ENCODE data around the gene SAE1. TPM values are rescaled to one million over a fixed set of nuclear protein-coding genes. Genes with fewer than 3 reads are reported as not detected.

The SAE1 gene
- total and polyA plus RNA-seq, 2 donors from 2014 or later, result 39.5 to 49.4 TPM

- DNase-seq (peak; percentile 31 to 89 (median 64)), FAIRE-seq (no peak)
- Histone ChIP-seq H3K9ac (ENCODE audit: low read length in 3 of 3) (no peak overlapping the region), H3K4me1 (ENCODE audit: control insufficient read depth in 2 of 3, insufficient read depth in 2 of 3, low read depth in 1 of 3, low read length in 3 of 3) (peaks cover 8 to 16% (median 15%) of the 10 kb centered on the region in 3 donors), H3K27ac (ENCODE audit: low read depth in 2 of 2, low read length in 2 of 2) (no peak overlapping the region), H3K9me3 (ENCODE audit: control insufficient read depth in 2 of 3, insufficient read depth in 1 of 3, low read length in 3 of 3) (no peaks in the 10 kb centered on the region), H3K4me3 (ENCODE audit: low read length in 3 of 3) (no peak overlapping the region), H3K36me3 (ENCODE audit: control insufficient read depth in 2 of 3, insufficient read depth in 3 of 3, low read length in 3 of 3) (peaks cover 5 to 27% (median 11%) of the 10 kb centered on the region in 3 donors), H3K27me3 (ENCODE audit: control insufficient read depth, insufficient read depth, low read length) (no peaks in the 10 kb centered on the region)
- TF ChIP-seq, protein P1, sequence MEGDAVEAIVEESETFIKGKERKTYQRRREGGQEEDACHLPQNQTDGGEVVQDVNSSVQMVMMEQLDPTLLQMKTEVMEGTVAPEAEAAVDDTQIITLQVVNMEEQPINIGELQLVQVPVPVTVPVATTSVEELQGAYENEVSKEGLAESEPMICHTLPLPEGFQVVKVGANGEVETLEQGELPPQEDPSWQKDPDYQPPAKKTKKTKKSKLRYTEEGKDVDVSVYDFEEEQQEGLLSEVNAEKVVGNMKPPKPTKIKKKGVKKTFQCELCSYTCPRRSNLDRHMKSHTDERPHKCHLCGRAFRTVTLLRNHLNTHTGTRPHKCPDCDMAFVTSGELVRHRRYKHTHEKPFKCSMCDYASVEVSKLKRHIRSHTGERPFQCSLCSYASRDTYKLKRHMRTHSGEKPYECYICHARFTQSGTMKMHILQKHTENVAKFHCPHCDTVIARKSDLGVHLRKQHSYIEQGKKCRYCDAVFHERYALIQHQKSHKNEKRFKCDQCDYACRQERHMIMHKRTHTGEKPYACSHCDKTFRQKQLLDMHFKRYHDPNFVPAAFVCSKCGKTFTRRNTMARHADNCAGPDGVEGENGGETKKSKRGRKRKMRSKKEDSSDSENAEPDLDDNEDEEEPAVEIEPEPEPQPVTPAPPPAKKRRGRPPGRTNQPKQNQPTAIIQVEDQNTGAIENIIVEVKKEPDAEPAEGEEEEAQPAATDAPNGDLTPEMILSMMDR (IDR thresholded peaks at IDR 0.05; ENCODE audit: borderline replicate concordance, extremely low read depth, insufficient read depth), result no peak
- intact Hi-C loops (cut with DNase I), result loop anchor here (10.0 kb wide), 1 partner anchor 80 kb away; the partner anchor contains the start of gene BBC3
Observed at GRCh38 chr19:47155148-47155547, 24.5 kb downstream of the SAE1 start.

GRCh38 chr19:47156861-47157430 lies 26.3 kb downstream of the SAE1 start:
- TF ChIP-seq, protein P1 (IDR thresholded peaks at IDR 0.05; ENCODE audit: borderline replicate concordance, extremely low read depth, insufficient read depth), result no peak
- H3K9ac ChIP-seq (ENCODE audit: low read length in 3 of 3), result no peak overlapping the region
- no peaks in the 10 kb centered on the region for H3K9me3 ChIP-seq (ENCODE audit: control insufficient read depth in 2 of 3, insufficient read depth in 1 of 3, low read length in 3 of 3)
- no peaks in the 10 kb centered on the region for H3K27me3 ChIP-seq (ENCODE audit: control insufficient read depth, insufficient read depth, low read length)
- DNase-seq, result peak in 2 of 5 donors; percentile 16 to 59
- H3K4me3 ChIP-seq (ENCODE audit: low read length in 3 of 3), result no peak overlapping the region
- intact Hi-C loops (cut with DNase I), result loop anchor here (10.0 kb wide), 1 partner anchor 78 kb away; the partner anchor contains the start of gene BBC3
- FAIRE-seq, result no peak
- H3K36me3 ChIP-seq (ENCODE audit: control insufficient read depth in 2 of 3, insufficient read depth in 3 of 3, low read length in 3 of 3), result peaks cover 5 to 20% (median 10%) of the 10 kb centered on the region in 3 donors
- peaks cover 8 to 16% (median 15%) of the 10 kb centered on the region in 3 donors for H3K4me1 ChIP-seq (ENCODE audit: control insufficient read depth in 2 of 3, insufficient read depth in 2 of 3, low read depth in 1 of 3, low read length in 3 of 3)
- H3K27ac ChIP-seq (ENCODE audit: low read depth in 2 of 2, low read length in 2 of 2), result no peak overlapping the region

DNA sequence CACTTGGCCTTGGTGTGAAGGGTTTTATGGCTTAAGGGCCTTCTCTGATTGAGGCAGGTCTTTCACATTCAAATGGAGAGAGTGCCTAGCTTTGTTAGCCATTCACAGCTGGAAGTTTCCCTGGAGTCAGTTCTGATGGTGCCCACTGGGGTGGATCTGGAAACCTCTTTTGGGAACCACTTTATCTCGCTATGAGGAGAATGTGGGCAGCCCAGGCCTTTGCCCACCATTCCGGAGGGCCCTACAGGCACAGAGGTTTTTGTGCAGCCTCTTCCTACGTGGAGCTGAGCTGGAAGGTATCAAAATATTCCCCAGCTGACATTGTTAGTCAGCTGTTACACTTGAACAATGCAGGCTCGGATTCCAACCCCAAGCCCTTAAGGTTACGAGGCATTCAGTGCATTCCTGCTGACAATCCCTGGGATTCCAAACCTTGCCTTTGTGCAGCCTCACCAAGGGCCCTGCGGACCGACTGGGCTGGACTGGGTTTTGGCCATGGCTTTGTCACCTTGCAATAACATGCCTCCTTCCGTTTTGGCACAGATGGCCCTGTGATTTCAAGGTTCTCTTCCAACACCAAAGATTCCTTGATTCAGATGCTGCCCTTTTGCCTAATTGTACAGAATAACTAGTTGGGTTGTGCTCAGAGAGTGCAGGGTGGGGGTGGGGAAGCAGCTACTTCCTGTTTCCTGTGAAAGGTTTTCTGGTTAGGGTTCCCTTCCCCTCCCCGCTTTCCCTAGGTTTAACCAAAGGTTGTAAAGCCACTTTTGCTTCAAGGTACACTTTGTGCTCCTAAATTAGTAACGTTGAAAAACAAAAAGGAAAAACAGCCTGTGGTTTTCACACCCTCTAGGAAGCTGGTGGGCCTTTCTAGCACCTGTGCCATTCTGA lies 27.0 kb downstream of the SAE1 start:
- H3K27ac ChIP-seq (ENCODE audit: low read depth in 2 of 2, low read length in 2 of 2), result peak overlapping the region; percentile 45 to 75
- no peak for FAIRE-seq
- H3K9me3 ChIP-seq (ENCODE audit: control insufficient read depth in 2 of 3, insufficient read depth in 1 of 3, low read length in 3 of 3), result no peaks in the 10 kb centered on the region
- peaks cover 8 to 16% (median 15%) of the 10 kb centered on the region in 3 donors for H3K4me1 ChIP-seq (ENCODE audit: control insufficient read depth in 2 of 3, insufficient read depth in 2 of 3, low read depth in 1 of 3, low read length in 3 of 3)
- peak in 3 of 5 donors; percentile 20 to 65 (median 36) for DNase-seq
- peak overlapping the region in 1 of 3 donors; percentile 48 for H3K9ac ChIP-seq (ENCODE audit: low read length in 3 of 3)
- H3K27me3 ChIP-seq (ENCODE audit: control insufficient read depth, insufficient read depth, low read length), result no peaks in the 10 kb centered on the region
- TF ChIP-seq, protein P1 (IDR thresholded peaks at IDR 0.05; ENCODE audit: borderline replicate concordance, extremely low read depth, insufficient read depth), result no peak
- H3K36me3 ChIP-seq (ENCODE audit: control insufficient read depth in 2 of 3, insufficient read depth in 3 of 3, low read length in 3 of 3), result peaks cover 5 to 12% (median 7%) of the 10 kb centered on the region in 3 donors
- intact Hi-C loops (cut with DNase I), result loop anchor here (10.0 kb wide), 1 partner anchor 77 kb away; the partner anchor contains the start of gene BBC3
- no peak overlapping the region for H3K4me3 ChIP-seq (ENCODE audit: low read length in 3 of 3)

Data from kidney (tissue), 14 donors.